ENCODE measurements around the gene BLM. TPM values are rescaled to one million over a fixed set of nuclear protein-coding genes. Genes with fewer than 3 reads are reported as not detected.

Gene BLM
- total and polyA plus RNA-seq, 8 donors, result 0.12 to 1.1 (median 0.65) TPM; not detected in 1

GRCh38 chr15:90681480-90681879 is 35.7 kb upstream of the BLM start:
- intact Hi-C loops (cut with DNase I), result no loop called here
- no peak for FAIRE-seq
- WGBS, 2 donors, result 81 to 90% methylated on average over 9 of the region's 9 CpGs
- Histone ChIP-seq H3K4me3 (no peak overlapping the region), H3K4me1 (no peaks in the 10 kb centered on the region), H3K36me3 (no peaks in the 10 kb centered on the region), H3K27me3 (no peaks in the 10 kb centered on the region), H3K27ac (no peak overlapping the region), H3K9me3 (no peaks in the 10 kb centered on the region)
- ATAC-seq, result peak in 2 of 4 donors; percentile 43 to 51
- peak in 2 of 6 donors; percentile 11 to 26 for DNase-seq
- TF ChIP-seq CTCF (IDR thresholded peaks at IDR 0.05), result no peak

GRCh38 chr15:90683371-90683770 is 33.8 kb upstream of the BLM start:
- WGBS, 2 donors, result 78 to 83% methylated on average over 10 of the region's 10 CpGs
- FAIRE-seq (no peak), ATAC-seq (no peak)

GRCh38 chr15:90683876-90684275 is 33.3 kb upstream of the BLM start:
- H3K4me3 ChIP-seq, result no peak overlapping the region
- no peaks in the 10 kb centered on the region for H3K9me3 ChIP-seq
- no peak for TF ChIP-seq CTCF (IDR thresholded peaks at IDR 0.05)
- no peak for ATAC-seq
- H3K27ac ChIP-seq, result no peak overlapping the region
- no peaks in the 10 kb centered on the region for H3K36me3 ChIP-seq
- FAIRE-seq, result no peak
- intact Hi-C loops (cut with DNase I), result no loop called here
- no peaks in the 10 kb centered on the region for H3K27me3 ChIP-seq
- no peaks in the 10 kb centered on the region for H3K4me1 ChIP-seq
- WGBS, 2 donors, result 85 to 92% methylated on average over 4 of the region's 4 CpGs
- no peak for DNase-seq

More at GRCh38 chr15:90683371-90683770, 33.8 kb upstream of the BLM start:
- H3K9me3 ChIP-seq, result no peaks in the 10 kb centered on the region
- no peaks in the 10 kb centered on the region for H3K36me3 ChIP-seq
- no peaks in the 10 kb centered on the region for H3K27me3 ChIP-seq
- DNase-seq, result no peak
- intact Hi-C loops (cut with DNase I), result no loop called here
- no peak for TF ChIP-seq CTCF (IDR thresholded peaks at IDR 0.05)
- no peak overlapping the region for H3K4me3 ChIP-seq
- no peaks in the 10 kb centered on the region for H3K4me1 ChIP-seq
- no peak overlapping the region for H3K27ac ChIP-seq

GRCh38 chr15:90684281-90684680 is 32.9 kb upstream of the BLM start:
- ATAC-seq (no peak), FAIRE-seq (no peak), DNase-seq (no peak)
- Histone ChIP-seq H3K4me1 (no peaks in the 10 kb centered on the region), H3K27me3 (no peaks in the 10 kb centered on the region), H3K36me3 (no peaks in the 10 kb centered on the region), H3K9me3 (no peaks in the 10 kb centered on the region), H3K27ac (no peak overlapping the region), H3K4me3 (no peak overlapping the region)
- WGBS, 2 donors, result 70 to 77% methylated on average over 5 of the region's 5 CpGs
- intact Hi-C loops (cut with DNase I), result no loop called here
- TF ChIP-seq CTCF (IDR thresholded peaks at IDR 0.05), result no peak

GRCh38 chr15:90685591-90686434 is 31.3 kb upstream of the BLM start:
- FAIRE-seq (no peak), DNase-seq (no peak), ATAC-seq (peak in 1 of 4 donors; percentile 47)
- intact Hi-C loops (cut with DNase I), result no loop called here
- Histone ChIP-seq H3K4me3 (no peak overlapping the region), H3K27ac (no peak overlapping the region), H3K4me1 (no peaks in the 10 kb centered on the region), H3K9me3 (no peaks in the 10 kb centered on the region), H3K36me3 (no peaks in the 10 kb centered on the region), H3K27me3 (no peaks in the 10 kb centered on the region)
- TF ChIP-seq CTCF (IDR thresholded peaks at IDR 0.05), result no peak
- 73 to 76% methylated on average over 11 of the region's 11 CpGs for WGBS, 2 donors

All from pancreas (tissue), 10 donors.